HG03103 (cell line): ENCODE results near the gene SESTD1.
A peak's percentile ranks its signal among the peaks of the same experiment; 100 is the strongest.
"Not testable (repeated sequence)": the region's sequence is repeated elsewhere in the genome, so short reads cannot be mapped to it uniquely, and the experiment has no call there.

Experiments
- ATAC-seq: cut with Tn5 transposase; IDR thresholded peaks from one replicate; pipeline ENCODE4 v1.9.1; 2021; ENCODE audit warnings: low read depth; ENCODE audit not compliant: unreplicated experiment

The SESTD1 gene

GRCh38 chr2:179268277-179268925 lies 3.8 kb upstream of the SESTD1 start:
- ATAC-seq = no peak

DNA sequence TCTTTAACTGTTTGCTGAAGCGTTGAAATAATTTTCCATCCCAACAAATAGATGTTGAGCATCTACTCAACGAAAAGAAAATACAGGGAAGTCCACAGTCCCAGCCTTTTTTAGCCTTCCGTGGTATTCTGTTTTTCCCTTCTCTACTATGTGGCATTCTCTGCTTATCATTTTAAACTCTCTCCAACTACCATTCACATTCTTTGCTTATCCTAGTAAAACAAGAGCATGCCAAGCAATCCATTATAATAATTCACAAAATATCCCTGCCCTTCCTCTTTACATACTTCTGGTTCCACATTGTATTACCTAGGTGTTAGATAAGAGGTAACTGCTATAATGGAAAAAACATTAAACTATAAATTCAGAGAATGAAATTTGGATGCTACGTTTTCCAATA lies 1.6 kb upstream of the SESTD1 start:
- no peak for ATAC-seq

DNA sequence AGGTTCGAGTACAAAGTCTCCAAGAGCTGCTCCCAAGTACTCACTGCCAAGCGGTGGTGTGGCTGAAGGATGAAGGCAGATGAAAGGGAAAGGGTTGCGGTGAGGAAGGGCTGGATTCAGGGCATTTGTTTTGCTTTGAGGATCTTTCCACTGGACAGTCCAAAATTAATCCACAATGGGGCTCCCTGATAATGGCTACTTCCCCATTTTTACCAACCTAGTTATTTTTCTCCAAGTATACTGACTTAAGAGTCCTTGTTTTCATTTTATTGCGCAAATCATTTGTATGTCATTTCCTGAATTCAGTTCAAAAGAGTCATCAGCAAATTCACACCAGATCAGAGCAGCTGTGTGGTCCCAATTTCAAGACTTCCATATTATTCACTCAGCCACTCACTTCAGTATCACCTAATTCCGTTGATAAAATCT lies 464 bp upstream of the SESTD1 start:
- no peak for ATAC-seq

- peak; percentile 21 for ATAC-seq
These were observed 925 bp downstream of the SESTD1 start for GRCh38 chr2:179263446-179264367.

DNA sequence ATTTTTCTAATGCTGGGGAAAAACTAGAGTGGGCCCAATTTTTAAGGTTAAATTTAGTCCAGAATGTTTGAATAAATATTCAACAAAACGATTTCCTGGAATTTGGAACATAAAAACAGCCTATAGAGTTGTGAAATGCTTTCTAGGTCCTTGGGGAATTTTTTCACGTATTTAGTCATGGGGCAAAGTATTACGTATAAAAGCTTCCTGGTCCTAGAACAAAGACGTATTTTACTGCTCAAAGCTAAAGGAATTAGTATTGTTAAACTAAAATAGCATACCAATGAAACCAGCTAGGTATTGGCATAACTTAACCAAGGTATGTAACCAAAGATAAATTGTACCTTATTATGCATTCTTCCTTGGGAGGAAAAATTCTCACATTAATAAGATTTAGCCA lies 1.6 kb downstream of the SESTD1 start:
- ATAC-seq = no peak

DNA sequence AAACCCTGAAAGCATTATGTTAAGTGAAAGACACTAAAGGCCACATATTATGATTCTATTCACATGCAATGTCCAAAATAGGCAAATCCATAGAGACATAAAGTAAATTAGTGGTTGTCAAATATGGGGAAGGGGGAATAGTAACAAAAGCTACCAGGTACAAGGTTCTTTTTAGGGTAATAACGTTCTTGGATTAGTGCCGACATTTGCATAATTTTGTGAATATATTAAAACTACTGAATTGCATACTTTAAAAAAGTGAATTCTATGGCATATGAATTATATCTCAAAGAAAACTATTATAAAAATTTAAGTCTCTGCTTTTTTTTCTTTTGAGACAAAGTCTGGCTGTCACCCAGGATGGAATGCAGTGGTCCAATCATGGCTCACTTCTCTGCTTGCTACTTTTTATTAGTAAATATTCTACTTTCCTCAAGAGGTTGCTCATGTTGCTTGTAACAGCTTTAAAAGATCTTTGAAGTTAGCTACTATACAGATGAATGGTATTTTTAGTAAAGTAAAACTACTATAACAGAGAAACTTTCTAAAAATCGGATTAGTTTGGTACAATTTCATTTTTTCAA lies 2.5 kb downstream of the SESTD1 start:
- no peak for ATAC-seq

GRCh38 chr2:179261151-179261825 lies 3.3 kb downstream of the SESTD1 start:
- ATAC-seq = no peak

- no peak for ATAC-seq
These were observed 4.4 kb downstream of the SESTD1 start for GRCh38 chr2:179260224-179260623.

DNA sequence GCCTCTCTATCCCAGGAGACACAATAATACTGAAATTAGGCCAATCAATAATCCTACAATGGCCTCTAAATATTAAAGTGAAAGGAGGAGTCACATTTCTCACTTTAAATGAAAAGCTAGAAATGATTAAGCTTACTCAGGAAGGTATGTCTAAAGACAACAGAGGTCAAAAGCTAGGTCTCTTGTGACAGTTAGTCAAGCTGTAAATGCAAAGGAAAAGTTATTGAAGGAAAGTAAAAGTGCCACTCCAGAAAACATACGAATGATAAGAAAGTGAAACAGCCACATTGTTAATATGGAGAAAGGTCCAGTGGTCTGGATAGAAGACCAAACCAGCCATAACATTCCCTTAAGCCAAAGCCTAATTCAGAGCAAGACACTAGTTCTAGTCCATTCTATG lies 9.5 kb downstream of the SESTD1 start:
- no peak for ATAC-seq

DNA sequence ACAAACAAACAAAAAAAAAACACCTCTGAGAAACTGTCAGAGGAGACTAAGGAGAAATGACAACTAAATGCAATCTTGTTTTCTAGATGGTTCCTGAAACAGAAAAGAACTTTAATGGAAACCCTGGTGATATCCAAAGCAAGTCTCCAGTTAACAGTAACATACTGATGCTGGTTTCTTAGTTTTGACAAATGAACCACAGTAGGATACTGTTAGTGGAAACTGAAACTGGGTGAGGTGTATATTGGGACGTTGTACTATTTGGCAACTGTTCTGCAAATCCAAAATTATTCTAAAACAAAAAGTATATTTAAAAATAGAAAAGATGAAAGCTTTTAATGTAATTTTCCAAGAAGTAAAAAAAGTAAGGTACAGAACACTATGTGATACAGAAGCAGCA lies 11.4 kb downstream of the SESTD1 start:
- peak; percentile 54 for ATAC-seq

DNA sequence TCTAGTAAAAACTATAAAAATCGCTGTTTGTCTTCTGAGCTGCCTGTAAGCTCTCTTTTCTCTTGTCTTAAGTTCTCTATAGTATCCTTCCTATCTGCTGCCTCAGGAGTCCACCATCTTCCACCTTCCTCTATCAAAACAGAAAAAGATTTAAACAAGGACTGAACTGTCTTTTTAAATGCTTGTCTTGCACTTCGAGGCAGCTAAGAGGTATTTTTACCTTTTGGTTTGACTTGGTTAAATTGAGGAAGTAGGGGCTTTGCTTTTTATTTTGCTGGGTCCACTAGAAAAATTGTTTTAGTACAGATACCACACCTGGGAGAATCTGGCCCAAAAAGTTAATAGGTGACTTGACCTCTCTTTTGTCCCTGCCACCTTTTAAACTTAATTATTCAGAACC lies 12.2 kb downstream of the SESTD1 start:
- ATAC-seq = peak; percentile 23

DNA sequence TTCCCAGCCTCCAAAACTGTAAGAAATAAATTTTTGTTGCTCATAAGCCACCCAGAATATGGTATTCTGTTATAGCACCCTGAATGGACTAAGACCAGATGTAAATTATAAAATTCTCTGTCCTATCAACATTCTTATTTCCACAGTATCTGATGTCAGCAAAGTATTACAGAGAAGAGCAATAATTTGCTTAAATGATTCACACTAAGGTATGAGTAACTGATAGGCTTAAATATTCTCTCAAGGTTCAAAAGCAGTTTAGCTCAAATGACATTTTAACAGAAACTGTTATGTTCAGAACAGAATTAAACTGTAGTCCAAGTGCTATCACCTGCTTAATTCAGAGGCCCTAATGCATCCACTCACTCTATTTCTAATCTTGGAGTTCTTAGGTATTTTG lies 12.8 kb downstream of the SESTD1 start:
- no peak for ATAC-seq

- ATAC-seq = no peak
These were observed 13.7 kb downstream of the SESTD1 start for GRCh38 chr2:179250848-179251504.

GRCh38 chr2:179250095-179250494 lies 14.5 kb downstream of the SESTD1 start:
- no peak for ATAC-seq

DNA sequence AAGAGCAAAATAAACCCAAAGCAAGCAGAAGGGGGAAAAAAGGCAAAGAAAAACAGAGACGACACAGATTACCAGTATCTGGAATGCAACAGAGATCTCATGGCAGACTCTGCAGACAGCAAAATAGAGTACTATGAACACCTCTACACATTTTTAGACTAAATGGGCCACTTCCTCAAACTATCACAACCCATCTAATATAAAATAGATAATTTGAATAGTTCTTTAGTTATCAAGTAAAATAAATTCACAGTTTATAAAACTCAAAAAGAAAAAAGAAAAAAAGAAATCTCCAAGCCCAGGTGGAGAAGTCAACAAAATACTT lies 16.6 kb downstream of the SESTD1 start:
- ATAC-seq = peak; percentile 38

- ATAC-seq = peak; percentile 41
These were observed 17.2 kb downstream of the SESTD1 start for GRCh38 chr2:179247318-179248023.

GRCh38 chr2:179245843-179246242 lies 18.8 kb downstream of the SESTD1 start:
- ATAC-seq = not testable (repeated sequence)

DNA sequence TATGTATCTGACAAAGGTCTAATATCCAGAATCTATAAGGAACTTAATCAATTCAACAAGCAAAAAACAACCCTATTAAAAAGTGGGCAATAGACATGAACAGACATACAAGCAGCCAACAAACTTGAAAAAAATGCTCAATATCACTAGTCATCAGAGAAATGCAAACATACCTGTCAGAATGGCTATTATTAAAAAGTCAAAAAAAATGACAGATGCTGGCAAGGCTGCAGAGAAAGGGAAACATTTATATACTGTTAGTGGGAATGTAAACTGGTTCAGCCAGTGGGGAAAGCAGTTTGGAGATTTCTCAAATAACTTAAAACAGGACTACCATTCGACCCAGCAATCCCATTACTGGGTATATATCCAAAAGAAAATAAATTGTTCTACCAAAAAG lies 21.6 kb downstream of the SESTD1 start:
- no peak for ATAC-seq

- no peak for ATAC-seq
These were observed 23.9 kb downstream of the SESTD1 start for GRCh38 chr2:179240481-179241451.
